GM23248 (cell line): Measurements from ENCODE around the gene SMARCA4.

Source experiments
- EZH2 ChIP-seq: fragments of 200-600 bp; sonication (generic); IDR thresholded peaks from 2 replicates; pipeline ENCODE4 v1.6.1; 2018; ENCODE audit warnings: antibody characterized with exemption, mild to moderate bottlenecking; ENCODE audit not compliant: insufficient read depth, poor library complexity, severe bottlenecking
- EZH2phosphoT487 ChIP-seq: fragments of 200-600 bp; sonication (generic); IDR thresholded peaks from 2 replicates; pipeline ENCODE4 v1.6.1; 2018; ENCODE audit warnings: antibody characterized with exemption, moderate library complexity, mild to moderate bottlenecking, low read depth; ENCODE audit not compliant: insufficient read depth

GRCh38 chr19:11028146-11028545 is 67.3 kb downstream of the SMARCA4 start:
- TF ChIP-seq EZH2phosphoT487 = no peak
- no peak for TF ChIP-seq EZH2
